ENCODE data around the gene ADTRP. TPM values are rescaled to one million over a fixed set of nuclear protein-coding genes. Genes with fewer than 3 reads are reported as not detected.

ADTRP gene
- total RNA-seq, 1 donor from 2014 or later, result 0.35 TPM

- no peak for DNase-seq (ENCODE audit: low spot score)
- no peaks in the 10 kb centered on the region for H3K36me3 Mint-ChIP-seq (ENCODE audit: low read depth)
- H3K27ac Mint-ChIP-seq (ENCODE audit: unreplicated experiment), result peak overlapping the region; percentile 81
- H3K4me1 Mint-ChIP-seq (ENCODE audit: low read depth), result peaks cover 57% of the 10 kb centered on the region
- no peaks in the 10 kb centered on the region for H3K27me3 Mint-ChIP-seq (ENCODE audit: low read depth)
- no peaks in the 10 kb centered on the region for H3K9me3 Mint-ChIP-seq (ENCODE audit: low read depth)
- H3K4me3 Mint-ChIP-seq (ENCODE audit: unreplicated experiment), result peak overlapping the region; percentile 17
- TF ChIP-seq CTCF (IDR thresholded peaks at IDR 0.05), result no peak
Measured at GRCh38 chr6:11810039-11810541, 31.5 kb upstream of the ADTRP start.

GRCh38 chr6:11808054-11808453, 29.5 kb upstream of the ADTRP start:
- Mint-ChIP-seq H3K36me3 (ENCODE audit: low read depth) (no peaks in the 10 kb centered on the region), H3K9me3 (ENCODE audit: low read depth) (no peaks in the 10 kb centered on the region), H3K27me3 (ENCODE audit: low read depth) (no peaks in the 10 kb centered on the region), H3K4me1 (ENCODE audit: low read depth) (peaks cover 40% of the 10 kb centered on the region), H3K27ac (ENCODE audit: unreplicated experiment) (no peak overlapping the region), H3K4me3 (ENCODE audit: unreplicated experiment) (no peak overlapping the region)
- TF ChIP-seq CTCF (IDR thresholded peaks at IDR 0.05), result no peak
- DNase-seq (ENCODE audit: low spot score), result no peak

- H3K4me3 Mint-ChIP-seq (ENCODE audit: unreplicated experiment), result no peak overlapping the region
- no peaks in the 10 kb centered on the region for H3K36me3 Mint-ChIP-seq (ENCODE audit: low read depth)
- no peak for TF ChIP-seq CTCF (IDR thresholded peaks at IDR 0.05)
- H3K27me3 Mint-ChIP-seq (ENCODE audit: low read depth), result no peaks in the 10 kb centered on the region
- peaks cover 29% of the 10 kb centered on the region for H3K4me1 Mint-ChIP-seq (ENCODE audit: low read depth)
- H3K27ac Mint-ChIP-seq (ENCODE audit: unreplicated experiment), result no peak overlapping the region
- DNase-seq (ENCODE audit: low spot score), result no peak
- H3K9me3 Mint-ChIP-seq (ENCODE audit: low read depth), result no peaks in the 10 kb centered on the region
Measured at GRCh38 chr6:11806561-11807317, 28.1 kb upstream of the ADTRP start.

GRCh38 chr6:11805259-11806053, 26.9 kb upstream of the ADTRP start:
- H3K4me1 Mint-ChIP-seq (ENCODE audit: low read depth), result peaks cover 17% of the 10 kb centered on the region
- no peak for TF ChIP-seq CTCF (IDR thresholded peaks at IDR 0.05)
- no peak overlapping the region for H3K27ac Mint-ChIP-seq (ENCODE audit: unreplicated experiment)
- H3K9me3 Mint-ChIP-seq (ENCODE audit: low read depth), result no peaks in the 10 kb centered on the region
- no peaks in the 10 kb centered on the region for H3K27me3 Mint-ChIP-seq (ENCODE audit: low read depth)
- no peak for DNase-seq (ENCODE audit: low spot score)
- H3K4me3 Mint-ChIP-seq (ENCODE audit: unreplicated experiment), result no peak overlapping the region
- H3K36me3 Mint-ChIP-seq (ENCODE audit: low read depth), result no peaks in the 10 kb centered on the region

GRCh38 chr6:11804701-11805100, 26.1 kb upstream of the ADTRP start:
- peaks cover 9% of the 10 kb centered on the region for H3K4me1 Mint-ChIP-seq (ENCODE audit: low read depth)
- no peak overlapping the region for H3K4me3 Mint-ChIP-seq (ENCODE audit: unreplicated experiment)
- no peak overlapping the region for H3K27ac Mint-ChIP-seq (ENCODE audit: unreplicated experiment)
- no peak for TF ChIP-seq CTCF (IDR thresholded peaks at IDR 0.05)
- H3K27me3 Mint-ChIP-seq (ENCODE audit: low read depth), result no peaks in the 10 kb centered on the region
- no peaks in the 10 kb centered on the region for H3K9me3 Mint-ChIP-seq (ENCODE audit: low read depth)
- no peak for DNase-seq (ENCODE audit: low spot score)
- H3K36me3 Mint-ChIP-seq (ENCODE audit: low read depth), result no peaks in the 10 kb centered on the region
